GM21515 (cell line): ENCODE measurements around the gene RASAL1.

Experiments
- ATAC-seq: cut with Tn5 transposase; IDR thresholded peaks from one replicate; pipeline ENCODE4 v1.9.1; 2021; ENCODE audit not compliant: unreplicated experiment

Gene RASAL1

GRCh38 chr12:113098441-113099028 is 37.0 kb downstream of the RASAL1 start:
- ATAC-seq = no peak

DNA sequence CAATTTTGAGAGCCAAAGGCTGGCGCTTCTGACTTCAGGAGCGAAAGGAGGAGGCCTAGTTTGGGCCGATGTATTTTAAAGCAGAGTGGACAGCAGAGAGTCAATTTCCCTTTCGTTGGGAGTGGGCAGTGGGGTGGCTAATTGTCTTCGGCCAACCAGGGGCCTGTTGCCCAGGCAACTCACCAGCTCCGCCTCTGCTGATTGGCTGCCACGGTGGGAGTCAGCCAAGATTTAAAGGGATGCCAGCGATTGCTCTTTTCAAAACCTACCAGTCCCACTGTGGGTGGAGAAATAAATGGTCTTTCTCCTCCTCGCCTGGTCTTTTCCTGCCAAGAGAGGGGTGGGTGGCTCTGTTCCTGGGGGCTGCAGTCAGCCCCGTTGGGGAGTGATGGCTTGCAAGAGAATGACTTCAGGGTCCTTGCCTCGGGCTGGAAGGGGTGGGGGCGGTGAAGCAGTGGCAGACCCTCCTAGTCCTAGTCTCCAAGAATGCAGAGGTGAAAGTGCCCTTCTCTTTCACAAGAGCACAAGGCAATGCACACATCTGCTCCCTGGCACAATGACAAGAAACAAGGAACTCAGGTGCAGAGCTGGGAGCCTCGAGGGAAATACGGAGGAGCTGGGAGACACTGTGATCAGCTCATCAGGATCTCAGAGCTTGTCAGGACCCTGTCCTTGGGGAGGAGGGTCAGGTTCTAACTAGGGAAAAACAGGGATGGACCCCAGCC is 37.7 kb downstream of the RASAL1 start:
- ATAC-seq = no peak

GRCh38 chr12:113096675-113097461 is 38.7 kb downstream of the RASAL1 start:
- ATAC-seq = no peak

- no peak for ATAC-seq
Measured at GRCh38 chr12:113095405-113095804, 40.2 kb downstream of the RASAL1 start.

DNA sequence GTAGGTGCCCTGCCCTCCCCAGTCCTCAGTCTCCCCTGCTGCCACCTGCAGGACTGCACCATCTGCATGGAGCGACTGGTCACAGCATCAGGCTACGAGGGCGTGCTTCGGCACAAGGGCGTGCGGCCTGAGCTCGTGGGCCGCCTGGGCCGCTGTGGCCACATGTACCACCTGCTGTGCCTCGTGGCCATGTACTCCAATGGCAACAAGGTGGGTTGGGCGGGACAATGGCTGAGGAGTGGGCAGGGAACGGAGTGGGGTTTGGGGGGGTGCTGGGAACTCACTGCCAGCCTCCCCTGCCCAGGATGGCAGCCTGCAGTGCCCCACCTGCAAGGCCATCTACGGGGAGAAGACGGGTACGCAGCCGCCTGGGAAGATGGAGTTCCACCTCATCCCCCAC is 40.8 kb downstream of the RASAL1 start:
- no peak for ATAC-seq

- no peak for ATAC-seq
Measured at GRCh38 chr12:113093409-113094101, 42.0 kb downstream of the RASAL1 start.

GRCh38 chr12:113092607-113093408 is 42.8 kb downstream of the RASAL1 start:
- no peak for ATAC-seq

DNA sequence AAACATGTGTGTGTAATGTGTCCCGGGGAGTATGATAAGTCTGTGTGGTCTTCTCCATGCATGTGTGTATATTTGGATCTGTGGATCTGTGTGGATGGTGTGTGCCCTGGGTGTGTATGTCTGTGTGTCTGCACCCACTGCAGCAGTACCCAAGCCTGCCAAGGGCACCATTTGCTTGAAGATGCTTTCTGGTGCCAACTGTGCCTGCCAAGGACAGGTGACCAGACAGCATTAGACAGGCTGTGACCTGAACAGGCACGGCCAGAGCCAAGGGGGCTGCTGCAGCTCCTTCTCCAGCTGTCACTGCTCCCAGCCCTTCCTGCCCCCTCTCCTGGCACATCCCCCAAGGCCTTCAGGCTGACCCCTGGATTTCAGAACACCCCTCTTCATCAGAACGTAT is 44.1 kb downstream of the RASAL1 start:
- ATAC-seq = no peak

DNA sequence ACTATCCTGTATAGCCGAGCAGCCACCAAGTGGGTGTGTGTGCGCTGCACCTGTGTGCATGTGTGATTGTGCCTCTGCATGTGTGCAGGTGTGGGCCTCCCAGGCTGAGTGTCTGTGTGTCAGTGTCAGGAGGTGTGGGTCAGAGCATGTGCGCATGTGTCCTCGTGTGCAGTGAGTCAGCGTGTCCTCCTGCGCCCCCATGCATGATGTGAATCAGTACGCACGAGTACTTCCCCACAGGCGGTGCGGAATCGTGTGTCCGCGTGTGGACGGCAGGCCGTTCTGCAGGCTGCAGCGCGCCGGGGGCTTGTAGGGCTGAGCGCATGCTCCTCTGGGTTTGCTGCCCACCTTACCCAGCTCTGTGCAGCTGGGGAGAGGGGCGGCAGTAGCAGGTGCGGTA is 44.8 kb downstream of the RASAL1 start:
- no peak for ATAC-seq

GRCh38 chr12:113089839-113090238 is 45.7 kb downstream of the RASAL1 start:
- no peak for ATAC-seq

DNA sequence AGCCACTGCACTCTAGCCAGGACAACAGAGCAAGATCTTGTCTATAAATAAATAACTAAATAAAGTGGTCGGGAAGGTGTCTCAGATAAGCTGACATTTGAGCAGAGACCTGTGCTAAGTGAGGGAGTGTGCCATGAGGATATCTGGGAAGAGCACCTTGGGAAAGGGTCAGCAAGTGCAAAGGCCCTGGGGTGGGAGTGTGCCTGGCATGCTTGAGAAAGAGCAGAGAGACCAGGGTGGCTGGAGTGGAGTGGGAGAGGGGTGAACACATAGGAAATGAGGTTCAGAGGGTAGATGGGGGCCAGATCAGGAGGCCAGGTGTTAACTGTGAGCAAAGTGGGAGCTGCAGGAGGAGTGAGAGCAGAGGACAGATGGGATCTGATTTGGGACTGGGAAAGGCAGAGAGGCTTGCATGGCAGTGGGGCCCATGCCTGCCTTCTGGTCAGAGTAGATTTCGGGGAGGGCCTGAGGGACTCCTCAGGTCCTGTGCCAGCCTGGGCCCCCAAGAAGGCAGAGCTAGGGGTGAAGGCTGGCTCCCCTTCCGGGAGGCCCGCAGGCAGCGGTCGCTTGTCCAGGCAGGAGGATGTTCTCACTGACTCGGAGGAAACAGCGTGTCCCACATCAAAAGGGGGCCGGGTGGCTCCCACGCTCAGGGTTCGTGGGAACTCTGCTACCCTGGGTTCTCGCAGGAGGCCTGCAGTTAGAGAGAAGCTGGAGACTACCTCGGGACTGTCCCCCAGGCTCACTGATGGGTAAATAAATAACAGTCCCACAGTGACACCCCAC is 46.4 kb downstream of the RASAL1 start:
- no peak for ATAC-seq

DNA sequence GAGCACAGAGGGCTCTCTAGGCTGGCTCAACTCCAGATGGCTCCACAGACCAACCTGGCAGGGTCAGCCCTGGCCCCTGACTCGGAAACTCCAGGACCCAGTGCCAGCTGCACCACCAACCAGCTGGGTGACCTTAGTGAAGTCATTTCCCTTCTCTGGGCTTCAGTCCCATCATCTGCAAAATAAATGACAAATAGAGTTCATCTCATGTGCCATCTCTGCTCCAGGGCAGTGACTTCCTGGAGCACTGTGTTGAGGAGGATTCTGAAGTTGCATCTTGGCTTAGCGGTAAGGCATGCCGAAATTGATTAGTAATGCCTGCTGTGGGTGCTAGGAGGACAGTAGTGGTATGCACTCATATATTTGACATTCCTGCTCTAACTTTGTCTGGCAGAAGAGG is 47.5 kb downstream of the RASAL1 start:
- no peak for ATAC-seq

DNA sequence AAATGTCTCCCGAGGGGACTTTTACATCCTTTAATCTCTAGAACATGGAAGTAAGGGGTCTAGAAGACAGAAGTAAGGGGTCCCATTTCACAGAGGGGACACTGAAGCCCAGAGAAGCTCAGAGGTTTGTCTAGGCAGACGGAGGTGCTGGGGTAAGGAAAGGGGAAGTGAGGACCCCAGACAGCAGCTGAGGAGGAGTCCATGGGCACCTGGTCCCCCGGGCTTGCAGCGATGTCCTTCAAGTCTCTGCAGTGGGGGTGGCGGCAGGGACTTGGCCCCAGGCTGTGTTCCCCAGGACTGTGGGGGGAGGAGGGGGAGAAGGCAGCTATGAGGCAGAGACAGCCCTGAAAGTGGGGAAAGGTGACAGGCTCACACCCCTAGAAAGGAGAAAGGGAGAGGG is 48.4 kb downstream of the RASAL1 start:
- ATAC-seq = no peak

DNA sequence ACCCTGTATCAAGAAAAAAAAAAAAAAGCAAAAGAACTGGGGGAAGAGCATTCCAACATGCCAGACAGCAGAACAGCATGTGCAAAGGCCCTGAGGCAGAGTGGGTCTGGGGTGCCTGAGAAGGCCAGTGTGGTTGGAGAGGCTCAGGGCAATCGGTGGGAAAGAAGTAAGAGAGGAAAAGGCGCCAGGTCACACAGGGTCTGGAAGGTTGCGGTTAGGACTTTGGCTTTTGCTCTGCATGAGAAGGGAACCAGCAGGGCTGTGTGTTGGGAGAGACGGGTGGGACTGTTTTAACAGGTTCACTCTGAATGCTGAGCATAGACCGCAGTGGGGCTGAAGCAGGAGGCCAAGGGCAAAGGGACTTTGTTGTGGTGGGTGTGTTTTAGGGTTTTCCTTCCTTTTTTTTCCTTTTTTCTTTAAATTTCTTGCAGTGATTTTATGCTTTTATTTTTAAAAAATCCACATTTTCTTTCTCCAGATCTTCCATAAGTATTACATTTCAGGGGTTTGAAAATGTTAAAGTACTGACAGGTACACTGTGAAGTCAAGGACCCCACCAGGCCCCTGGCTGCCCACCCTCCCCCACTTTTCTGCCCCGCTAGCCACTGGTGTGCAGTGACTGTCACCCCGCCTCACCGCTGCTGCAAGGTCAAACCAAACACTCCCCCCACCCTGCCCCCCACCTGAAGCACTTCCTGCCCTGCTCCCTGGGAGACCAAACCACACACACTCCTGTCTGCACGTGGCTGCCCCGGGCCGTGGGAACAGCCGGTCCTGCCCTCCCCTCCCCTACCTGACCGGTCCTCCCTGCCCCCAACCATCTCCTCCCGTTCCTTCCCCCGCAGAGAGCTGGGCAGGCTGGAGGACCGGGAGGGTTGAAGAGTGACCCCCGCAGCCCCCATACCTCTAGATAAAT is 49.1 kb downstream of the RASAL1 start:
- no peak for ATAC-seq

- ATAC-seq = no peak
Measured at GRCh38 chr12:113083863-113084435, 51.6 kb downstream of the RASAL1 start.

DNA sequence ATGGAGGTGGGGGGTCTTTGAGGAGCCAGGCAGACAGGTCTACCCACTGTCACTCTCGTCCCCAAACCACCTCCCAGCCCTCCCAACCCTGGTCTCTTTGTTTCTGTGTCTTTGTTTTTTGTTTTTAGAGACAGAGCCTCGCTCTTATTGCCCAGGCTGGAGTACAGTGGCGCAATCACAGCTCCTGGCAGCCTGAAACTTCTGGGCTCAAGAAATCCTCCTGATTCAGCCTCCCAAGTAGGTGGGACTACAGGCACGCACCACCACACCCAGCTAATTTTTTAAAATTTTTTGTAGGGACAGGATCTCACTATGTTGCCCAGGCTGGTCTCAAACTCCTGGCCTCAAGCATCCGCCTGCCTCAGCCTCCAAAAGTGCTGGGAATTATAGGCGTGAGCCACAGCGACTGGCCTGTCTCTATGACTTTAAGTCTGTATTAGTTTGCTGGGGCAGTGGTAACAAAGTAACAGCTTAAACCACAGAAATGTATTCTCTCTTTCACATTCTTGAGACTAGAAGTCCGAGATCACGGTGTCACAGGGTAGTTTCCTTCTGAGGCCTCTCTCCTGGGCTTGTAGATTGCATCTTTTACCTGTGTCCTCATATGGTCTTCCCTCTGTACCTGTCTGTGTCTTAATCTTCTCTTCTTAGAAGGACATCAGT is 52.9 kb downstream of the RASAL1 start:
- peak; percentile 56 for ATAC-seq

GRCh38 chr12:113081873-113082272 is 53.7 kb downstream of the RASAL1 start:
- no peak for ATAC-seq

- no peak for ATAC-seq
Measured at GRCh38 chr12:113077859-113078255, 57.7 kb downstream of the RASAL1 start.
